ENCODE results near the gene ANKRD34B.

ANKRD34B gene

GRCh38 chr5:80569086-80569960 lies 757 bp downstream of the ANKRD34B start:
- peak; percentile 7 for DNase-seq (ENCODE audit: low spot score)

GRCh38 chr5:80568251-80568650 lies 1.8 kb downstream of the ANKRD34B start:
- no peak for DNase-seq (ENCODE audit: low spot score)

- peak; percentile 40 for DNase-seq (ENCODE audit: low spot score)
These were observed 3.3 kb downstream of the ANKRD34B start for GRCh38 chr5:80566711-80567259.

GRCh38 chr5:80565330-80565729 lies 4.8 kb downstream of the ANKRD34B start:
- no peak for DNase-seq (ENCODE audit: low spot score)

GRCh38 chr5:80559244-80559643 lies 10.8 kb downstream of the ANKRD34B start:
- no peak for DNase-seq (ENCODE audit: low spot score)

GRCh38 chr5:80555099-80555498 lies 15.0 kb downstream of the ANKRD34B start:
- DNase-seq (ENCODE audit: low spot score): no peak

- DNase-seq (ENCODE audit: low spot score): no peak
These were observed 15.4 kb downstream of the ANKRD34B start for GRCh38 chr5:80554646-80555045.

GRCh38 chr5:80541392-80541791 lies 28.7 kb downstream of the ANKRD34B start:
- DNase-seq (ENCODE audit: low spot score): no peak

GRCh38 chr5:80540691-80541090 lies 29.4 kb downstream of the ANKRD34B start:
- no peak for DNase-seq (ENCODE audit: low spot score)

GRCh38 chr5:80516826-80517225 lies 53.3 kb downstream of the ANKRD34B start:
- DNase-seq (ENCODE audit: low spot score): no peak

GRCh38 chr5:80509362-80509761 lies 60.7 kb downstream of the ANKRD34B start:
- no peak for DNase-seq (ENCODE audit: low spot score)

- DNase-seq (ENCODE audit: low spot score): no peak
These were observed 61.2 kb downstream of the ANKRD34B start for GRCh38 chr5:80508844-80509243.

- DNase-seq (ENCODE audit: low spot score): no peak
These were observed 62.4 kb downstream of the ANKRD34B start for GRCh38 chr5:80507663-80508062.
